ENCODE results near the gene TMEM92. TPM values are rescaled to one million over a fixed set of nuclear protein-coding genes. Genes with fewer than 3 reads are reported as not detected.

TMEM92 gene
- not detected for total RNA-seq

GRCh38 chr17:50274142-50274896 is at the start of gene TMEM92:
TMEM92 (plus strand) TSS chr17:50274466; CDS start chr17:50274502, 36 bp downstream.
- no peak for TF ChIP-seq CTCF (IDR thresholded peaks at IDR 0.05; ENCODE audit: low read depth)

GRCh38 chr17:50225701-50226240 is 48.5 kb upstream of the TMEM92 start:
- no peak for TF ChIP-seq CTCF (IDR thresholded peaks at IDR 0.05; ENCODE audit: low read depth)

- TF ChIP-seq CTCF (IDR thresholded peaks at IDR 0.05; ENCODE audit: low read depth) = no peak
Measured at GRCh38 chr17:50234581-50234980, 39.7 kb upstream of the TMEM92 start.

GRCh38 chr17:50237901-50238300 is 36.4 kb upstream of the TMEM92 start:
- no peak for TF ChIP-seq CTCF (IDR thresholded peaks at IDR 0.05; ENCODE audit: low read depth)

- TF ChIP-seq CTCF (IDR thresholded peaks at IDR 0.05; ENCODE audit: low read depth) = no peak
Measured at GRCh38 chr17:50238601-50239280, 35.5 kb upstream of the TMEM92 start.

GRCh38 chr17:50239937-50240336 is 34.3 kb upstream of the TMEM92 start:
- TF ChIP-seq CTCF (IDR thresholded peaks at IDR 0.05; ENCODE audit: low read depth) = no peak

- TF ChIP-seq CTCF (IDR thresholded peaks at IDR 0.05; ENCODE audit: low read depth) = no peak
Measured at GRCh38 chr17:50240851-50241250, 33.4 kb upstream of the TMEM92 start.
